Lower leg skin (tissue), 3 donors: ENCODE data around the gene UQCR11.

Experiments
- POLR2A ChIP-seq, 2 donors: fragments of 450-650 bp; IDR thresholded peaks; one replicate each; pipeline ENCODE4 v1.6.1; 2016 to 2017; ENCODE audit warnings: antibody characterized with exemption in 2 of 2, mild to moderate bottlenecking in 1 of 2, moderate library complexity in 1 of 2
- TF ChIP-seq, protein P1 (sequence below), 3 donors: fragments of 450-650 bp; IDR thresholded peaks; one replicate each; pipeline ENCODE4 v1.5.1; 2016; ENCODE audit warnings: antibody characterized with exemption in 3 of 3, mild to moderate bottlenecking in 3 of 3, moderate library complexity in 2 of 3

DNA sequence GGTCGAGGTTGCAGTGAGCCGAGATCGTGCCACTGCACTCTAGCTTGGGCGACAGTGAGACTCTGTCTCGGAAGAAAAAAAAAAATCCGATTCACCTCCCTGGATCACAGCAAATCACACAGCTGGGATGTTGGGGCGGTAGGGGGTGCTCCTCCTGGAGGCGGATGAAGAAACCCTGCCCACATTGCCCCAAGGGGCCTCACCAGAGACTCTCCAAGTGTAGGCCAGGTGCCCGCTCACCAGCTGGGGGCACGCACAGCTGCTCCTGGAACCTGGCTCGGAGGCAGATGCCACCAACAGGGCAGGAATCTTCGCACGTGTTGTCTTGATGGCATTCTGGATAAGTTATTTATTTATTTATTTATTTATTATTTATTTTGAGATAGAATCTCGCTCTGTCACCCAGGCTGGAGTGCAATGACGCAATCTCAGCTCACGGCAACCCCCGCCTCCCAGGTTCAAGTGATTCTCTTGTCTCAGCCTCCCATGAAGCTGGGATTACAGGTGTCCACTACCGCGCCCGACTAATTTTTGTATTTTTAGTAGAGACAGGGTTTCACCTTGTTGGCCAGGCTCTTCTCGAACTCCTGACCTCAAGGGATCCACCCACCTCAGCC lies 3.1 kb downstream of the UQCR11 start:
- TF ChIP-seq, protein P1, sequence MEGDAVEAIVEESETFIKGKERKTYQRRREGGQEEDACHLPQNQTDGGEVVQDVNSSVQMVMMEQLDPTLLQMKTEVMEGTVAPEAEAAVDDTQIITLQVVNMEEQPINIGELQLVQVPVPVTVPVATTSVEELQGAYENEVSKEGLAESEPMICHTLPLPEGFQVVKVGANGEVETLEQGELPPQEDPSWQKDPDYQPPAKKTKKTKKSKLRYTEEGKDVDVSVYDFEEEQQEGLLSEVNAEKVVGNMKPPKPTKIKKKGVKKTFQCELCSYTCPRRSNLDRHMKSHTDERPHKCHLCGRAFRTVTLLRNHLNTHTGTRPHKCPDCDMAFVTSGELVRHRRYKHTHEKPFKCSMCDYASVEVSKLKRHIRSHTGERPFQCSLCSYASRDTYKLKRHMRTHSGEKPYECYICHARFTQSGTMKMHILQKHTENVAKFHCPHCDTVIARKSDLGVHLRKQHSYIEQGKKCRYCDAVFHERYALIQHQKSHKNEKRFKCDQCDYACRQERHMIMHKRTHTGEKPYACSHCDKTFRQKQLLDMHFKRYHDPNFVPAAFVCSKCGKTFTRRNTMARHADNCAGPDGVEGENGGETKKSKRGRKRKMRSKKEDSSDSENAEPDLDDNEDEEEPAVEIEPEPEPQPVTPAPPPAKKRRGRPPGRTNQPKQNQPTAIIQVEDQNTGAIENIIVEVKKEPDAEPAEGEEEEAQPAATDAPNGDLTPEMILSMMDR (IDR thresholded peaks at IDR 0.05), result no peak
- TF ChIP-seq POLR2A (IDR thresholded peaks at IDR 0.05), result no peak
